ENCODE results near the gene TMEM128.
"Not testable (repeated sequence)": the region's sequence is repeated elsewhere in the genome, so short reads cannot be mapped to it uniquely, and the experiment has no call there.

Gene TMEM128

GRCh38 chr4:4248885-4249203, 821 bp upstream of the TMEM128 start:
- DNase-seq (ENCODE audit: extremely low spot score): no peak
- no peak for TF ChIP-seq HDGF (IDR thresholded peaks at IDR 0.05; ENCODE audit: borderline replicate concordance)
- TF ChIP-seq BHLHE40 (IDR thresholded peaks at IDR 0.05; ENCODE audit: borderline replicate concordance): no peak
- TF ChIP-seq FOXM1 (IDR thresholded peaks at IDR 0.05; ENCODE audit: borderline replicate concordance): no peak
- TF ChIP-seq ZNF384 (IDR thresholded peaks at IDR 0.05): no peak
- TF ChIP-seq L3MBTL2 (conservative IDR thresholded peaks at IDR 0.05): peak; percentile 46; the same call in 1 of the 2 replicates
- no peak for TF ChIP-seq SP1 (IDR thresholded peaks at IDR 0.05)
- no peak for TF ChIP-seq CTBP1 (IDR thresholded peaks at IDR 0.05; ENCODE audit: borderline replicate concordance)
- no peak for TF ChIP-seq ARNT (IDR thresholded peaks at IDR 0.05)
- CTCF ChIA-PET: interaction anchor here (0.6 to 1.4 kb wide), 2 partner anchors 11 to 261 kb away, joined by 3 to 4 read pairs; no protein-coding TSS in a partner anchor
- POLR2A ChIA-PET: interaction anchor here (0.7 to 2.7 kb wide), 5 partner anchors 11 to 90 kb away, joined by 3 to 19 read pairs (median 4); partner anchors contain the start of genes LYAR and ZBTB49

GRCh38 chr4:4247696-4248028, 361 bp downstream of the TMEM128 start:
- POLR2A ChIA-PET: interaction anchor here (0.7 to 2.7 kb wide), 6 partner anchors 12 to 92 kb away, joined by 3 to 19 read pairs (median 4); partner anchors contain the start of genes LYAR and ZBTB49
- TF ChIP-seq FOXA1 (IDR thresholded peaks at IDR 0.05) (no peak), FOXK2 (IDR thresholded peaks at IDR 0.05) (no peak), LEF1 (IDR thresholded peaks at IDR 0.05; ENCODE audit: borderline replicate concordance) (no peak), ARNT (IDR thresholded peaks at IDR 0.05) (no peak), PKNOX1 (IDR thresholded peaks at IDR 0.05) (no peak), NFRKB (IDR thresholded peaks at IDR 0.05) (no peak), FOXM1 (IDR thresholded peaks at IDR 0.05; ENCODE audit: borderline replicate concordance) (no peak), SUZ12 (IDR thresholded peaks at IDR 0.05) (no peak)
- no peak for DNase-seq (ENCODE audit: extremely low spot score)
- CTCF ChIA-PET: interaction anchor here (1.2 kb wide), 1 partner anchor 65 kb away, joined by 6 read pairs; no protein-coding TSS in a partner anchor

- DNase-seq (ENCODE audit: extremely low spot score): no peak
- POLR2A ChIA-PET: no interaction called here
- CTCF ChIA-PET: no interaction called here
- TF ChIP-seq FOXM1 (IDR thresholded peaks at IDR 0.05; ENCODE audit: borderline replicate concordance) (no peak), HDGF (IDR thresholded peaks at IDR 0.05; ENCODE audit: borderline replicate concordance) (no peak), FOXA1 (IDR thresholded peaks at IDR 0.05) (no peak), ARNT (IDR thresholded peaks at IDR 0.05) (no peak), NFRKB (IDR thresholded peaks at IDR 0.05) (no peak), TARDBP (IDR thresholded peaks at IDR 0.05) (no peak), L3MBTL2 (conservative IDR thresholded peaks at IDR 0.05) (no peak), LEF1 (IDR thresholded peaks at IDR 0.05; ENCODE audit: borderline replicate concordance) (no peak), ELF4 (IDR thresholded peaks at IDR 0.05) (no peak), SP1 (IDR thresholded peaks at IDR 0.05) (no peak)
Observed at GRCh38 chr4:4245172-4245571, 2.9 kb downstream of the TMEM128 start.

- CTCF ChIA-PET; DNase-seq (ENCODE audit: extremely low spot score); POLR2A ChIA-PET: not testable (repeated sequence)
Observed at GRCh38 chr4:4239551-4239950, 8.5 kb downstream of the TMEM128 start.

- POLR2A ChIA-PET: no interaction called here
- CTCF ChIA-PET: no interaction called here
- TF ChIP-seq SP1 (IDR thresholded peaks at IDR 0.05) (no peak), ZNF384 (IDR thresholded peaks at IDR 0.05) (no peak), LEF1 (IDR thresholded peaks at IDR 0.05; ENCODE audit: borderline replicate concordance) (no peak), ELF4 (IDR thresholded peaks at IDR 0.05) (no peak), CTBP1 (IDR thresholded peaks at IDR 0.05; ENCODE audit: borderline replicate concordance) (no peak)
- no peak for DNase-seq (ENCODE audit: extremely low spot score)
Observed at GRCh38 chr4:4233610-4234009, 14.4 kb downstream of the TMEM128 start.

GRCh38 chr4:4228356-4228668, 19.7 kb downstream of the TMEM128 start:
- ChIA-PET POLR2A (no interaction called here), CTCF (no interaction called here)
- DNase-seq (ENCODE audit: extremely low spot score): no peak
- no peak for TF ChIP-seq ARNT (IDR thresholded peaks at IDR 0.05)
- no peak for TF ChIP-seq L3MBTL2 (conservative IDR thresholded peaks at IDR 0.05)
- TF ChIP-seq FOXM1 (IDR thresholded peaks at IDR 0.05; ENCODE audit: borderline replicate concordance): no peak
- no peak for TF ChIP-seq BHLHE40 (IDR thresholded peaks at IDR 0.05; ENCODE audit: borderline replicate concordance)
- TF ChIP-seq LEF1 (IDR thresholded peaks at IDR 0.05; ENCODE audit: borderline replicate concordance): no peak
- TF ChIP-seq TARDBP (IDR thresholded peaks at IDR 0.05): no peak
- TF ChIP-seq PKNOX1 (IDR thresholded peaks at IDR 0.05): no peak
- TF ChIP-seq ZNF384 (IDR thresholded peaks at IDR 0.05): no peak
- TF ChIP-seq HDGF (IDR thresholded peaks at IDR 0.05; ENCODE audit: borderline replicate concordance): no peak
- TF ChIP-seq SUZ12 (IDR thresholded peaks at IDR 0.05): no peak
- no peak for TF ChIP-seq CTBP1 (IDR thresholded peaks at IDR 0.05; ENCODE audit: borderline replicate concordance)

- POLR2A ChIA-PET: no interaction called here
- DNase-seq (ENCODE audit: extremely low spot score): no peak
- no peak for TF ChIP-seq SP1 (IDR thresholded peaks at IDR 0.05)
- TF ChIP-seq TARDBP (IDR thresholded peaks at IDR 0.05): no peak
- TF ChIP-seq FOXK2 (IDR thresholded peaks at IDR 0.05): no peak
- no peak for TF ChIP-seq ARNT (IDR thresholded peaks at IDR 0.05)
- CTCF ChIA-PET: no interaction called here
Observed at GRCh38 chr4:4227510-4228355, 20.3 kb downstream of the TMEM128 start.
